ENCODE results near the gene ETV6.

DNA sequence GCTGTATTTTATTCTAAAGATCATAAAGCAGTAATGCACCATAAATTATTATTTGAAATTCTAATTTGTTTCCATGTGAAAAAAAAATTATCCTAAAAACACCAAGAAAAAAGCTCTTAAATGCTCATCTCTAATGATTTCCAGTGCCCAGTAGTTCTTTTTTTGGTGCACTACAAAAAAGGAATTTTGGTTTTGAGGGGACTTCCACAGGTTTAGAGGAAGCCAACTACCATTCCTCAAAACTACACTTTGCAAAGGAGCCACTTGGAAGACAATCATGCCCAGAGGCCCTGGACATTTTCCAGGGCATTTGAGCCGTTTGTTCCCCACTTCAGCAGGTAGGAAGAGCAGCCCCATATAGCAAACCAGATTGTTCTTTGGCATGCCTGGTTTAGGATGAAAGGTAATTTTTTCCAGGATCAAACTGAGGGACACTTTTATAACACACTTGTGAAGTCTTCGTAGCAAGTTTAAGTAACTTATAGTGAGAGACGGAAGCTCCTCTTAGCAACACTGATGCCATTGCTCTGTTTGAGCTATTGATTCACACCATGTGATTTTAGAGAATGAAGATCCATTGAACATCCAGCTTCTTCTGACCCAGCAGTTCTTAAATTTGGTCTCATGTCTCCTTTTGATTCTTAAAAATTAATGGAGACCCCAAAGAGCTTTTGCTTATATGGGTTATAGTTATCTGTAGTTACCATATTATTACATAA, 187.9 kb downstream of the ETV6 start:
- TF ChIP-seq POLR2AphosphoS5 (IDR thresholded peaks at IDR 0.05; ENCODE audit: low read depth, low read length) (no peak; the same call in 1 of the 2 replicates), POLR2A (IDR thresholded peaks at IDR 0.05; ENCODE audit: low read depth, low read length) (no peak)

All from GM12892 (cell line).